T-helper 2 cell treated with Interferon-gamma antibody and Interleukin-4, amounts not matched to agents 5 μg/mL and 100 μg/mL, for 36 hours (primary cell): Measurements from ENCODE around the gene ARPC5L.
"Not testable (repeated sequence)": the region's sequence is repeated elsewhere in the genome, so short reads cannot be mapped to it uniquely, and the experiment has no call there.

Experiments
- DNase-seq: peaks from one replicate; pipeline ENCODE4 v3.0.0; 2021; ENCODE audit warnings: low spot score
- H3K27ac Mint-ChIP-seq: one replicate; pipeline ENCODE4 v1.8.0; 2021; ENCODE audit warnings: mild to moderate bottlenecking, mixed read lengths
- H3K27me3 Mint-ChIP-seq: one replicate; pipeline ENCODE4 v1.8.0; 2021; ENCODE audit warnings: low read depth, mixed read lengths
- H3K36me3 Mint-ChIP-seq: one replicate; pipeline ENCODE4 v1.8.0; 2021; ENCODE audit warnings: low read depth, mixed read lengths
- H3K4me1 Mint-ChIP-seq: one replicate; pipeline ENCODE4 v1.8.0; 2021; ENCODE audit warnings: low read depth, mixed read lengths
- H3K4me3 Mint-ChIP-seq: one replicate; pipeline ENCODE4 v1.8.0; 2022; ENCODE audit warnings: mild to moderate bottlenecking, moderate library complexity, mixed read lengths
- H3K9me3 Mint-ChIP-seq: one replicate; pipeline ENCODE4 v1.8.0; 2021; ENCODE audit warnings: mixed read lengths

ARPC5L gene

DNA sequence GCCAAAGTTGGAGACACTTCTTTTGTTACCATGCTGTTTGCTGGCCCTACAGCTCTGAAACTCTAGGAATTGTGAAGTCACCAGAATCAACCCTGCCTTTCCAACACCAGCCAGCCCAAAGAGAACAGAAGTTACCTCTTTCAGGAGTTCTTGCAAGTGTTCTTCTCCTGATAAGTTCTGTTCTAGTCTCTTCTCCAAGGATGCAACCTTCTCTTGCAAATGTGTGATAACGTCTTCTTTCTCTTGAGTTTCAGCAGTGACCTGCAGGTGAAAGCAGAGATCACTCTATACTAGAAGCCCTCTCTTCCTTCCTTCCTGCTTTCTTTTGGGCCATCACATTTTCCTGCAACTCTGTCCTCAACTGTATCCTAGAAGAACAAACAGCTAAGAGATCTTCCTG is 49.8 kb downstream of the ARPC5L start:
- no peak for DNase-seq
- Mint-ChIP-seq H3K27ac (no peak overlapping the region), H3K36me3 (peaks cover 28% of the 10 kb centered on the region), H3K9me3 (no peaks in the 10 kb centered on the region), H3K4me3 (no peak overlapping the region), H3K27me3 (no peaks in the 10 kb centered on the region), H3K4me1 (no peaks in the 10 kb centered on the region)

- Mint-ChIP-seq H3K36me3 (peaks cover 28% of the 10 kb centered on the region), H3K4me3 (no peak overlapping the region), H3K9me3 (no peaks in the 10 kb centered on the region), H3K4me1 (no peaks in the 10 kb centered on the region), H3K27ac (no peak overlapping the region), H3K27me3 (no peaks in the 10 kb centered on the region)
- no peak for DNase-seq
Observed at GRCh38 chr9:124913378-124913777, 51.4 kb downstream of the ARPC5L start.

- Mint-ChIP-seq H3K4me1 (no peaks in the 10 kb centered on the region), H3K9me3 (no peaks in the 10 kb centered on the region), H3K4me3 (no peak overlapping the region), H3K36me3 (peaks cover 30% of the 10 kb centered on the region), H3K27me3 (no peaks in the 10 kb centered on the region), H3K27ac (no peak overlapping the region)
- no peak for DNase-seq
Observed at GRCh38 chr9:124914753-124915405, 52.9 kb downstream of the ARPC5L start.

DNA sequence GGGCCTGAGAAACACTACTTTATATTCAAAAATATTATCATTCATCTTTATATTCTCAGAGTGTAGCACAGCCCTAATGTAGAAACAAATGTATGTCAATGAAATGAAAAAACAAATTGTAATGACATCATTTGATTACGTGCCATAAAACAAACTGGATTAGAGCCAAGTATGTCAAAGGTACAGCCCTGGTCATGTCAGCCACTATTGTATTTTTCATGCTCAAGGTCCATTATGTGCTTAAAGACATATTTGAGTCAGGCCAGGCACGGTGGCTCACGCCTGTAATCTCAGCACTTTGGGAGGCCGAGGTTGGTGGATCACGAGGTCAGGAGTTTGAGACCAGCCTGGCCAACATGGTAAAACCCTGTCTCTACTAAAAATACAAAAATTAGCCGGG is 58.5 kb downstream of the ARPC5L start:
- not testable (repeated sequence) for H3K27me3 Mint-ChIP-seq, H3K4me3 Mint-ChIP-seq, H3K9me3 Mint-ChIP-seq, DNase-seq, H3K4me1 Mint-ChIP-seq, H3K27ac Mint-ChIP-seq
- H3K36me3 Mint-ChIP-seq, result peaks cover 27% of the 10 kb centered on the region
